Measurements from ENCODE around the gene NUP155.

GRCh38 chr5:37355161-37355560, 15.7 kb downstream of the NUP155 start:
- no peak for TF ChIP-seq CTCF (IDR thresholded peaks at IDR 0.05)
- no peak for TF ChIP-seq EZH2 (IDR thresholded peaks at IDR 0.05)
- no peak for TF ChIP-seq EZH2phosphoT487 (IDR thresholded peaks at IDR 0.05)
